Neuron (in vitro differentiated cells): ENCODE data around the gene RTN4RL1.
A peak's percentile ranks its signal among the peaks of the same experiment; 100 is the strongest.

Experiments
- H2AFZ ChIP-seq: one replicate; pipeline ENCODE4 v1.6.1; 2013; ENCODE audit warnings: low read depth, mild to moderate bottlenecking, inconsistent platforms, low read length, moderate library complexity
- H3K27me3 ChIP-seq: one replicate; pipeline ENCODE4 v1.6.1; 2013; ENCODE audit warnings: low read length; ENCODE audit not compliant: insufficient read depth
- H3K36me3 ChIP-seq: one replicate; pipeline ENCODE4 v1.6.1; 2013; ENCODE audit warnings: low read length; ENCODE audit not compliant: insufficient read depth
- H3K4me1 ChIP-seq: one replicate; pipeline ENCODE4 v1.6.1; 2013; ENCODE audit warnings: low read length; ENCODE audit not compliant: insufficient read depth
- H3K4me3 ChIP-seq: 2 replicates; pipeline ENCODE4 v1.5.1; 2013; ENCODE audit warnings: mild to moderate bottlenecking, low read length, moderate library complexity
- H3K9me3 ChIP-seq: one replicate; pipeline ENCODE4 v1.6.1; 2013; ENCODE audit warnings: low read length

RTN4RL1 gene

DNA sequence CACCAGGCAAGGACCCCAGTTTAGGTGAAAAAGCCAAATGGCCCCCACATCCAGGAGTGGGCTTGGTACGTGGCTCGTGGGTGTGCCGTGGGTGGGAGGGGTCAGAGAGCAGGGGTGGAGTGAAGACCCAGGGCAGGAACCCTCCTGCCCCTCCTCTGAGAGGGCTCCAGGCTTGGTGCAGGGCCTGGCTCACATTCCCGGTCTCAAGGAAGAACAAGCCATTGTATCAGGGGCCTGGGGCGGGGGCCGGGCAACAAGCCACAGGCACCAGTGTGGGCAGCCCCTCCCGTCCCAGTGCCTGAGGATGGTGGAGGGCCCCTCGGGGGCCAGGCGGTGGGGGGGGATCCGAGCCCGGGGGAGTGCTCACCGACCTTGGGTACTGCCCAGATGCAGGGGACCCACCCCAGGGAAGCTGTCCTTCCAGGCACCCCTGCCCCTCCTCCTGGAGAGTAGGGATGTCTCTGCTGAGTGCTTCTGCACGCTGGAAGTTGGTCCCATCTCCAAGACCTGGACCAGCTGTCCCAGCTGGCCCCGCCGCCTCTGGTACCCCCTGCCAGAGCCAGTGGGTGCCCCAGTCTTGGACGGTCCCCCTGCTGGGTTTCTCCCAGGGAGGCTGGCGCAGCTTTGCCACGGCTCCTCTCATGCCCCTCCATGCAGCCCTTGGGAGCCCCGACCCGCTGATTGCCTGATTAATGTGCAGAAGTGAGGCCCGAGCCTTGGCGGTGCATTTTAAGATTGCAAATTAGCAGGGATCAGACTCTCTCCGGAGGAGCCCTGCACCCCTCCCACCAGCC is 83.7 kb downstream of the RTN4RL1 start:
- Histone ChIP-seq H3K9me3 (peaks cover 3% of the 10 kb centered on the region), H2AFZ (no peak overlapping the region), H3K4me3 (no peak overlapping the region), H3K27me3 (peaks cover 4% of the 10 kb centered on the region), H3K4me1 (peaks cover 17% of the 10 kb centered on the region), H3K36me3 (no peaks in the 10 kb centered on the region)

- Histone ChIP-seq H3K9me3 (peaks cover 3% of the 10 kb centered on the region), H3K4me1 (peaks cover 10% of the 10 kb centered on the region), H3K4me3 (no peak overlapping the region), H2AFZ (no peak overlapping the region), H3K27me3 (peaks cover 4% of the 10 kb centered on the region), H3K36me3 (no peaks in the 10 kb centered on the region)
These were observed 84.3 kb downstream of the RTN4RL1 start for GRCh38 chr17:1940810-1941185.

DNA sequence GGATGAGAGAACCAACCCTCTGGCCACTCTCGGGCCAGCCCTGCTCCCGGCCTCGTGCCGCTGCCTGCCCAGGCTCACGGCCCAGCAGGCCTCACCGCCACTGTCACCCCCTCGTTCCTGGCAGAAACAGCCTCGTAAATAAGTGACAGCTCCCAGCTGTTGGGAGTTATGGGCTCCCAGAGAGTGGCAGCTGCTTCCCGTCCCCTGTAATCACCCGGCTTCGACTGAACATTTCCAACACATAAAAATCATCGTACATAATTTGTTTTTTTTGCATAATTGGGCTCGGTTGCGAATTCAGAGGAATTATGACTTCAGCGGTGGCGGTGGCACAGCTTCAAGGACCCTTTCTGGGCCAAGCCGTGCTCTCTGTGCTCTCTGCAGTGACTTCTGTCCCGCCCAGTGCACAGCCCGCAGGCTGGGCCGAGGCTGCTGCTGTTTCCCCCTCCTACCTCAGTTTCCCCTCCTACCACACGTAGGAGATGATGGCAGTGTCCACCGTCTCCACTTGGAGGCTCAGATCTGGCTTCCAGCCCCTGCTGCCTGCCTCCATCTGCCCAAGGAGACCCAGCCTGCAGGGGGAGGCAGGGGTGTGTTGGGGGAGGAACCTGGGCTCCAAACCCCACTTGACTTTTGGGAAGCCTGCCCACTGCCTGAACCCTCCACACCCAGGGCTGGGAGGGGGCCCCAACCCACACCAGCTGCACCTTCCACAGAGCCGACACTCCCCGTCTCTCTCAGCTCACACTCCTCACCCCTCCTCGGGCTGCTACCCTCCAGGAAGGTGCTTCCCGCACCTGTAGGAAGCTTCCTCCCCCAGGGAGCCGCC is 84.9 kb downstream of the RTN4RL1 start:
- Histone ChIP-seq H2AFZ (no peak overlapping the region), H3K27me3 (peaks cover 4% of the 10 kb centered on the region), H3K9me3 (peaks cover 3% of the 10 kb centered on the region), H3K36me3 (no peaks in the 10 kb centered on the region), H3K4me1 (peaks cover 10% of the 10 kb centered on the region), H3K4me3 (no peak overlapping the region)

DNA sequence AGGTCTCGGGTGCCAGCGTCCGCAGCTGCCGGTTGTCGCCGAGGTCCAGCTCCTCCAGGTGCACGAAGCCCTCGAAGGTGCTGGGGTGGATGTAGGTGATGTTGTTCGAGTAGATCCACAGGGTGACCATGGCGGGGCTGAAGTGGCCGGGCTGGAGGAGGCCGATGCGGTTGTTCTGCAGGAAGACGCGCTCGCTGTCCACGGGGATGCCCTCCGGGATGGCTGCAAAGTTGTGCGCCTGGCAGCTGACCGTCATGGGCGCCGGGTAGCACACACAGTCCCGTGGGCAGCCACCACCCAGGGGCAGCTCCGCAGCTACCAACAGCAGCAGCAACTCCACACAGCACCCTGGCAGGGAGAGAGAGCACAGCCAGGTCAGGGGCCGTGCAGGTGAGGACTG is 87.7 kb downstream of the RTN4RL1 start:
- no peak overlapping the region for H2AFZ ChIP-seq
- peaks cover 4% of the 10 kb centered on the region for H3K27me3 ChIP-seq
- peaks cover 10% of the 10 kb centered on the region for H3K4me1 ChIP-seq
- H3K9me3 ChIP-seq: peaks cover 3% of the 10 kb centered on the region
- no peak overlapping the region for H3K4me3 ChIP-seq
- no peaks in the 10 kb centered on the region for H3K36me3 ChIP-seq

GRCh38 chr17:1936766-1937165 is 88.4 kb downstream of the RTN4RL1 start:
- H3K36me3 ChIP-seq: no peaks in the 10 kb centered on the region
- H3K27me3 ChIP-seq: peaks cover 4% of the 10 kb centered on the region
- peaks cover 3% of the 10 kb centered on the region for H3K9me3 ChIP-seq
- H2AFZ ChIP-seq: no peak overlapping the region
- H3K4me1 ChIP-seq: peaks cover 11% of the 10 kb centered on the region
- H3K4me3 ChIP-seq: no peak overlapping the region

DNA sequence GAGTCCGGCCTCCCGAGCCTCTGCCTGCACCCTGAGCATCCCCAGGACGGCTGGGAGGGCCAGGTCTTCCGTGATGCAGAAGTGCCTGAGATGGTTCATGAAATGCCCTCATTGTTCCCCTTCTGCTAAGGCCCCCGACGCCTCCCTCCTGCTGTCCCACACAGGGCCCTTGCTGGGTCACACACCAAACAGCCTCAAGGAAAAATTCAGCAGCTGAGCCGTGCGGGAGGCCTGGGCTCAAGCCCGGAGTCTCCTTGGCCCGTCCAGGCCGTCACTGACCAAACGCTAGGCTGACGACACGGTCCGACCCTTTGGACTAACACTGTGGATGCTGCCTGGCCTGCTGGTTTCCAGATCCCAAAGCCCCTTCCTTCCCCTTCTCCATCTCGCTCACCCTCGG is 90.2 kb downstream of the RTN4RL1 start:
- Histone ChIP-seq H3K27me3 (peaks cover 4% of the 10 kb centered on the region), H3K36me3 (no peaks in the 10 kb centered on the region), H3K9me3 (peaks cover 3% of the 10 kb centered on the region), H3K4me1 (peaks cover 15% of the 10 kb centered on the region), H2AFZ (no peak overlapping the region), H3K4me3 (no peak overlapping the region)

GRCh38 chr17:1933875-1934715 is 91.0 kb downstream of the RTN4RL1 start:
- H3K27me3 ChIP-seq: peaks cover 4% of the 10 kb centered on the region
- peaks cover 3% of the 10 kb centered on the region for H3K9me3 ChIP-seq
- no peaks in the 10 kb centered on the region for H3K36me3 ChIP-seq
- no peak overlapping the region for H2AFZ ChIP-seq
- H3K4me3 ChIP-seq: no peak overlapping the region
- H3K4me1 ChIP-seq: peaks cover 20% of the 10 kb centered on the region

DNA sequence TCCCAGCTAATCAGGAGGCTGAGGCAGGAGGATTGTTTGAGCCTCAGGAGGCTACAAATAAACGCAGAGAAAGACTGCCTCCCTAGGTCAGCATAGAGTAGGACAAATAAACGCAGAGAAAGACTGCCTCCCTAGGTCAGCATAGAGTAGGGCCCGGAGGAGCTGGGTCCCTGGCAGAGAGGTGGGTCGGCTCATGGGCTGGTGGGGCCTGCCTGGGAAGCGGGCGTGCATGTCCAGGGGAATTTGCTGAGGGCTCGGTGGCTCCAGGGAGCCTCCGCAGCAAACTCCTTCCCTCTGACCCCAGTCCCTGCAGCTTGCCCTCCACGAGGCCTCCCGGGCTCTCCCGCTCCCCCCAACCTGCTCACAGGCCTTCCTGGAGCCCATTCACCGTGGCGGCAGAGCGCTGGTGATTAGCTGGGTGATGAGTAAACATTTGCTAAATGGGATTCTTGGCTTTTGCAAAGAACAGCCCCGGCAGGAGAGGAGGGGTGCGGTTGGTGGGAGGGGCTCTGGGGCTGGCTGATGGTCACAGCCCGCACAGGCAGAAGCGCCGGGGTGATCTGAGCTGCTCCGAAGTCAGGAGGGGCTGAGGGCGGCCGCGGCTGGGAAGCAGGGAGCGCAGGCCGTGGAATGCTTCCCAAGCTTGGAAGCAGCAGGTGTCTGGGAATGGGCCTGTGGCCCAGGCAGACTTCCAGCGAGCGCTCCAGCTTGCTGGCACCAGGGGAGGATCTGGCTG is 93.1 kb downstream of the RTN4RL1 start:
- H3K4me3 ChIP-seq: no peak overlapping the region
- peaks cover under 1% of the 10 kb centered on the region for H3K9me3 ChIP-seq
- no peaks in the 10 kb centered on the region for H3K36me3 ChIP-seq
- H3K4me1 ChIP-seq: peaks cover 22% of the 10 kb centered on the region
- peaks cover 4% of the 10 kb centered on the region for H3K27me3 ChIP-seq
- peak overlapping the region; percentile 31 for H2AFZ ChIP-seq

DNA sequence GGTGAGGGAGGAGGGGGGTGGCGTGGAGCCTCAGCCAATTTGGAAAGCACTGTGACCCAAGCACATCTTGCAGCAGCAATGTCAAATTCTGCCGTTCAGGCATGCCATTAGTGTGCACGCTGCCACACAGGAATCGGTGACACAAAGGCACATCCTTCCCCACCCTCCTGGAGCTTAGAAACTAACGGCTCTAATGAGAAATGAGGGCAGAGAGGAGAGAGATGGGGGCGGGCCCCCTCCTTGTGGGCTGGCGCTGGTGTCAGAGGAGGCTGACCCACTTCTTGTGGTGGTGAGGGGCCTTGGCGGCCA is 94.8 kb downstream of the RTN4RL1 start:
- Histone ChIP-seq H3K4me1 (peaks cover 22% of the 10 kb centered on the region), H3K4me3 (no peak overlapping the region), H3K9me3 (no peaks in the 10 kb centered on the region), H3K36me3 (no peaks in the 10 kb centered on the region), H3K27me3 (peaks cover 4% of the 10 kb centered on the region), H2AFZ (no peak overlapping the region)

DNA sequence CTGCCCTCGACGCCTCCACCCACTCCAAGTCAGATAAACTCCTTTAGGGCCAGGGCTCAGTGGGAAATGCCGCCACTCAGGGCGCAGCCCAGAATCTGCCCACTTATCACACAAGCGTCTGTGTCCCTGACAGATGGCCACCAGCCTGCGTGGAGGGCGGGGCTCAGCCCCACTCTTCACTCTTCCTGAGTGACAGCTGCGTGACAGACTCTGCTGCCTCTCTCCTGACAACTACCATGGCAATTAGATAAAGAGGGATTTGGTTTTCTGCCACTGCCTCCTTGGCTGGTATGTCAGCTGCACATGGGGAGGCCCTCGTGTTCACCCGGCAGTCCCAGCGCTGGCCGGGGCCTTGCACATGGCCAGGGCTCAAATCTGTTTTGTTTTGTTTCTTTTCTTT is 96.2 kb downstream of the RTN4RL1 start:
- H3K27me3 ChIP-seq: peaks cover 4% of the 10 kb centered on the region
- no peaks in the 10 kb centered on the region for H3K36me3 ChIP-seq
- H3K4me3 ChIP-seq: no peak overlapping the region
- H3K4me1 ChIP-seq: peaks cover 22% of the 10 kb centered on the region
- H2AFZ ChIP-seq: no peak overlapping the region
- H3K9me3 ChIP-seq: no peaks in the 10 kb centered on the region

DNA sequence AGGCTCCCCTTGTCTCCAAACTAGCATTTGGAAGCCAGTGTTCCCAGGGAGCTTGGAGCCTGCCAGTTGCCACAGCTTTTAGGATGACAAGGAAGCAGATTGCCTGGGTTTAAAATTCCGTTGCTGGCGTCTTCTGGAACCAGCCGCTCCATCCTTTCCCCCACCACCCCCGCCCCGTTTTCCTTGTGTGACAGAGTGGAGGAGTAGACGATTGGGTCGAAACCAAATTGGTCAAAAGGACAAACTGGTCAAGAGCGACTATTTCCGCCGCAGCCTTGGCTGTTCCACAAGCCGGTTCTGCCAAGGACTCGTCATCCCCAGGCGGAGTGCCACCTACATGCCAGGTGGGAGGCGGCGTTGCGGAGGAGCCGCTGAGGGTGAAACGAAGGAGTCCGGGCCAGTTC is 104.2 kb downstream of the RTN4RL1 start:
- H3K36me3 ChIP-seq: no peaks in the 10 kb centered on the region
- no peak overlapping the region for H2AFZ ChIP-seq
- no peak overlapping the region for H3K4me3 ChIP-seq
- peaks cover 10% of the 10 kb centered on the region for H3K4me1 ChIP-seq
- no peaks in the 10 kb centered on the region for H3K9me3 ChIP-seq
- peaks cover 1% of the 10 kb centered on the region for H3K27me3 ChIP-seq

DNA sequence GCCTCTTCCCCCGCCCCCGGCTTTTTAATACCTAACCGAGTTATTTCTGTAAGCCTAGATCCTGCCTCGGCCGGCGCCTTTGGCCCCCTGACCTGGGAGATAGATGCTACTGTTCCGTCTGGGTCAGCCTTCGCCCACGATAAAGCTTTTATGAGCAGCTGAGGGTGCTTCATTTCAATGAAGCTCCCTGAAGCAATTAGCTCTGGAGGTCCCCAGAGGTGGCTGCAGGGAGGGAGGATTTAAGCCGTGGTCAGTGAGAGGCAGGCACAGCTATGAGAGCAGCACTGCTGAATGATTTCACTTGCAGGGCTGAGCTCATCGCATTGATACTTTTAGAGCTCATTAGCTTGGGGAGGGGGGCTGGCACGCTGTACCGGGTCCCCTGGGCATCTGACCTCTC is 105.9 kb downstream of the RTN4RL1 start:
- Histone ChIP-seq H3K9me3 (no peaks in the 10 kb centered on the region), H3K4me1 (peaks cover 10% of the 10 kb centered on the region), H3K36me3 (no peaks in the 10 kb centered on the region)

More for the DNA sequence above, 105.9 kb downstream of the RTN4RL1 start:
- Histone ChIP-seq H3K4me3 (no peak overlapping the region), H3K27me3 (peaks cover 4% of the 10 kb centered on the region), H2AFZ (no peak overlapping the region)
